Epithelial cell of esophagus (primary cell): ENCODE measurements around the gene RIMS1.
A peak's percentile ranks its signal among the peaks of the same experiment; 100 is the strongest.

Source experiments
- DNase-seq: peaks from one replicate; pipeline ENCODE4 v3.0.0; 2010; ENCODE audit warnings: low read depth
- H3K4me3 ChIP-seq: 2 replicates; pipeline ENCODE4 v1.5.1; 2011; ENCODE audit warnings: mild to moderate bottlenecking, low read length, control low read depth
- CTCF ChIP-seq: IDR thresholded peaks from 2 replicates; pipeline ENCODE4 v1.5.1; 2011; ENCODE audit warnings: low read depth, mild to moderate bottlenecking, low read length, control low read depth, inconsistent platforms; ENCODE audit not compliant: insufficient read depth; ENCODE audit errors: missing control alignments

Gene RIMS1

DNA sequence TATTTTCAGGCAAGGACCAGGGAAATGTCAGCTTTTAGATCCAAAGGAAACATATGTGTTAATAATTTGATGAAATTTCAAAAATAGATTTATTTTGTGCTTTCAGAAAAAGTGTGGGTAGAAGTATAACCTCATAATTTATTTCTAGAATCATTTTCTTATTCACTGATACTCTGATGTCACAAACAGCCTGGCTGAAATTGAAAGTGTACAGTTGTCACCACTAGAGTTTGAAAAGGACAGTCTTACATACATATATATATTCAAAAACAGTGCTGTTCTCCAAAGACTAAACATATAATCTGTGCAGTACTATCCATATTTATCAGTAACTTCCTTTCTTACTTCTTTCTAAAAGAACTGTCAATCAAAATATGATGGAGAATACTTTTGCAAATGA is 481.1 kb downstream of the RIMS1 start:
- no peak for DNase-seq
- no peak overlapping the region for H3K4me3 ChIP-seq
- no peak for TF ChIP-seq CTCF

DNA sequence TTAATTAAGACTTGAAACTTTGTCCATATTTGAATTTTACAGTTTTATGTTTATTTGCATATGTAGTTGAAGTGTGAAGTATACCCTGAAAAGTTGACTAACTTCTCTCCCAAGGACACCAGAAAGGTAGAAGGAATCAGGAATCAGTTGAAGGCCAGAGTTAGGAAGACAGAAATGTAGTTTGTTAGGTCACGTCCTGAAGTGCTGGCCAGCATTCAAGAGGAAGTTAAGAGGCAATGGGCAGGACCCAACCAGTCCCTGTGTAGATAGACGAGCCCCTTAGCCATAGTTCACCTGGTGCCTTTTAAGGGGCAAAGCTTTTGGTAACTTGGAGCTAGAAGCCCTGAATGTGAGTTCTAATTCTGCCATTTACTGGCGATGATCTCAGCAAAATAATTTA is 485.1 kb downstream of the RIMS1 start:
- H3K4me3 ChIP-seq: no peak overlapping the region
- peak; percentile 41 for DNase-seq
- no peak for TF ChIP-seq CTCF

GRCh38 chr6:72374172-72374571 is 487.8 kb downstream of the RIMS1 start:
- no peak for DNase-seq
- no peak for TF ChIP-seq CTCF
- no peak overlapping the region for H3K4me3 ChIP-seq

DNA sequence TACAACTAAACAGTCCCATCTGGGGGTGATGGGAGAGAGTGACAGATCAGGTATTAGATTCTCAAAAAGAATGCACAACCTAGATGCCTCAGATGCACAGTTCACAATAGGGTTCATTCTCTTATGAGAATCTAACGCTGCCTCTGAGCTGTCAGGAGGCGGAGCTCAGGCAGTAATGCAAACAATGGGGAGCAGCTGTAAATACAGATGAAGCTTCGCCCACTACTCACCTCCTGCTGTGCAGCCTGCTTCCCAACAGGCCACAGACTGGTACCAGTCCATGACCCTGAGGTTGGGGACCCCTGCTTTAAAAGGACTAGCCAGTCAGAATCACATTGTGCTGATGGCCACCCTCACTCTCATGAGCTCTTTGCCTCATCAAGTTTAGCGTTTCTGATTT is 488.5 kb downstream of the RIMS1 start:
- no peak for TF ChIP-seq CTCF
- no peak overlapping the region for H3K4me3 ChIP-seq
- no peak for DNase-seq

GRCh38 chr6:72376736-72377135 is 490.4 kb downstream of the RIMS1 start:
- no peak for DNase-seq
- no peak for TF ChIP-seq CTCF
- H3K4me3 ChIP-seq: no peak overlapping the region

GRCh38 chr6:72381076-72381475 is 494.7 kb downstream of the RIMS1 start:
- TF ChIP-seq CTCF: no peak
- DNase-seq: no peak
- no peak overlapping the region for H3K4me3 ChIP-seq

GRCh38 chr6:72382602-72383529 is 496.5 kb downstream of the RIMS1 start:
- no peak for TF ChIP-seq CTCF
- DNase-seq: no peak

More at GRCh38 chr6:72382602-72383529, 496.5 kb downstream of the RIMS1 start:
- no peak overlapping the region for H3K4me3 ChIP-seq
